ENCODE measurements around the gene GJB2. TPM values are rescaled to one million over a fixed set of nuclear protein-coding genes. Genes with fewer than 3 reads are reported as not detected.

The GJB2 gene
- total RNA-seq, 3 donors from 2014 or later: 0.66 to 0.88 TPM; not detected in 1

GRCh38 chr13:20141238-20142022, 51.3 kb downstream of the GJB2 start:
- Histone ChIP-seq H3K27me3 (peaks cover 5 to 65% of the 10 kb centered on the region in 2 donors), H3K4me1 (no peaks in the 10 kb centered on the region), H3K27ac (no peak overlapping the region), H3K4me3 (no peak overlapping the region), H3K9me3 (no peaks in the 10 kb centered on the region), H3K36me3 (no peaks in the 10 kb centered on the region)
- TF ChIP-seq POLR2A (IDR thresholded peaks at IDR 0.05): no peak
- no peak for TF ChIP-seq CTCF (IDR thresholded peaks at IDR 0.05)
- TF ChIP-seq POLR2AphosphoS5 (IDR thresholded peaks at IDR 0.05): no peak
- no peak for DNase-seq (ENCODE audit: low spot score in 2 of 2)
- intact Hi-C loops (cut with DNase I; ENCODE audit: low total_unique reads): no loop called here

GRCh38 chr13:20140487-20140886, 52.3 kb downstream of the GJB2 start:
- H3K27me3 ChIP-seq: peaks cover 11 to 74% of the 10 kb centered on the region in 2 donors
- no peaks in the 10 kb centered on the region for H3K4me1 ChIP-seq
- H3K4me3 ChIP-seq: no peak overlapping the region
- no peak for TF ChIP-seq POLR2A (IDR thresholded peaks at IDR 0.05)
- no peak for TF ChIP-seq CTCF (IDR thresholded peaks at IDR 0.05)
- TF ChIP-seq POLR2AphosphoS5 (IDR thresholded peaks at IDR 0.05): no peak
- H3K27ac ChIP-seq: no peak overlapping the region
- H3K36me3 ChIP-seq: no peaks in the 10 kb centered on the region
- intact Hi-C loops (cut with DNase I; ENCODE audit: low total_unique reads): no loop called here
- DNase-seq (ENCODE audit: low spot score in 2 of 2): no peak
- no peaks in the 10 kb centered on the region for H3K9me3 ChIP-seq

DNA sequence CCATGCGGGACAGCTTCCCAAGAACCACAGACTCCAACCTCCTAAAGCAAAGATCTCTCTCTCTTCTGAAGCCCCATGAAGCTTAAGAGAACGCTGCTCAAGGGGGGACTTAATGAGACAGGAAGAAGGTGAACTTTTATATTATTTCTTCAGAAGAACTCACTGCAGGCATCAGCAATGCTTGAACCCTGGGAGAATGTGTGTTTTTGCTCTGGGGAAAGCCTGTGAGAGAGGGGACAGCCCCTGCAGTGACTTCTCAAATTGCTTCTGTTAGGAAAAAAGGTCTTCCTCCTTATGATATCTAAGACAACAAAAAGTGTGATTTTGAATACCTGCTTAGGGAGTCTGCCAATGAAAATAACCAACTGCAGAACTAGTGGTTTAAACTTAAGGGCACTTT, 54.9 kb downstream of the GJB2 start:
- DNase-seq (ENCODE audit: low spot score in 2 of 2): no peak
- peaks cover 11 to 71% of the 10 kb centered on the region in 2 donors for H3K27me3 ChIP-seq
- H3K36me3 ChIP-seq: no peaks in the 10 kb centered on the region
- H3K9me3 ChIP-seq: no peaks in the 10 kb centered on the region
- no peak overlapping the region for H3K27ac ChIP-seq
- TF ChIP-seq POLR2A (IDR thresholded peaks at IDR 0.05) (no peak), POLR2AphosphoS5 (IDR thresholded peaks at IDR 0.05) (no peak), CTCF (IDR thresholded peaks at IDR 0.05) (no peak)
- no peak overlapping the region for H3K4me3 ChIP-seq
- H3K4me1 ChIP-seq: no peaks in the 10 kb centered on the region
- intact Hi-C loops (cut with DNase I; ENCODE audit: low total_unique reads): no loop called here

Other genes with a start within 250 kb of the GJB2 start
- gene ZMYM2, start 234.2 kb downstream of the GJB2 start, total RNA-seq: 100 to 1,000 TPM in 1 of 3 donors, 10 to 100 TPM in 2; 76.5 to 118 (median 93.1) TPM
- under 1 TPM in 1 of 3 donors, not detected in 2; 0.29 TPM for gene GJA3, start 31.9 kb downstream of the GJB2 start, total RNA-seq
- gene GJB6, start 39.4 kb upstream of the GJB2 start, total RNA-seq: not detected